HepG2 (cell line): ENCODE data around the gene BCL2L2. TPM values are rescaled to one million over a fixed set of nuclear protein-coding genes. Genes with fewer than 3 reads are reported as not detected.

Source experiments
- ATAC-seq: fragments of 200-7000 bp; cut with Tn5 transposase; 3 replicates; pipeline ENCODE4 v1.9.1; 2020; ENCODE audit warnings: mild to moderate bottlenecking, moderate library complexity
- BruUV-seq: library from RNA; stranded (reverse); fragments of 400-500 nt; replicated peaks from 2 replicates; lab custom pipeline; 2021; lab: Mats Ljungman, UMichigan
- CTCF ChIA-PET: fragments of 300-600 bp; formaldehyde crosslinking; extraction: SDS; loops from one replicate; lab custom pipeline; 2021; ENCODE audit warnings: low total read pairs, inconsistent platforms, low intra/inter-chr PET ratio; lab: Yijun Ruan, JAX
- POLR2A ChIA-PET: fragments of 350-600 bp; sonication (Branson Sonifier 250); formaldehyde crosslinking; loops from one replicate; lab custom pipeline; 2020; ENCODE audit warnings: antibody characterized with exemption, inconsistent platforms; lab: Yijun Ruan, JAX
- DNase-seq: peaks from one replicate; pipeline ENCODE4 v3.0.0-alpha.2; 2015; ENCODE audit warnings: low spot score
- FAIRE-seq: peaks from 3 replicates; lab custom pipeline; 2011; peaks lifted over from hg19 to GRCh38; lab: Jason Lieb, UNC
- H2AFZ ChIP-seq: one replicate; pipeline ENCODE4 v1.6.1; 2011; ENCODE audit warnings: low read length, inconsistent platforms
- H3K27ac ChIP-seq: fragments of 300-600 bp; 3 replicates; pipeline ENCODE4 v1.8.0; 2011; ENCODE audit warnings: mixed run types, mild to moderate bottlenecking, mixed read lengths, low read length, inconsistent platforms; ENCODE audit not compliant: insufficient read depth; ENCODE audit errors: extremely low read length
- H3K27me3 ChIP-seq, 2 experiments: fragments of 200-600 bp in 1 of 2; 2 replicates in 1 of 2; 3 replicates in 1 of 2; pipeline versions ENCODE4 v1.6.0 to v1.8.0; 2011; ENCODE audit warnings: low read length in 2 of 2, mild to moderate bottlenecking in 2 of 2, moderate library complexity in 2 of 2, inconsistent platforms in 1 of 2; ENCODE audit not compliant: insufficient read depth in 2 of 2, control insufficient read depth in 1 of 2
- H3K36me3 ChIP-seq, 2 experiments: fragments of 200-600 bp in 1 of 2; replicated peaks in 1 of 2; 2 replicates in 1 of 2; 3 replicates in 1 of 2; pipeline versions ENCODE4 v1.5.1 to v1.8.0; 2011; ENCODE audit warnings: low read length in 2 of 2, inconsistent platforms in 1 of 2; ENCODE audit not compliant: insufficient read depth in 2 of 2, control insufficient read depth in 1 of 2
- H3K4me1 ChIP-seq: 2 replicates; pipeline ENCODE4 v1.5.1; 2012; ENCODE audit warnings: low read length, inconsistent platforms; ENCODE audit not compliant: insufficient read depth
- H3K4me2 ChIP-seq: 2 replicates; pipeline ENCODE4 v1.6.0; 2011; ENCODE audit warnings: low read depth, low read length, inconsistent platforms
- H3K4me3 ChIP-seq, 3 experiments: fragments of 200-600 bp in 1 of 3; sonication (generic), shearing (Covaris generic) in 1 of 3; replicated peaks in 1 of 3; 2 replicates each; pipeline ENCODE4 v1.5.1; 2011 to 2016; ENCODE audit warnings: low read length in 3 of 3, inconsistent platforms in 2 of 3, low read depth in 2 of 3, mild to moderate bottlenecking in 2 of 3, control low read depth in 1 of 3, mixed read lengths in 1 of 3; ENCODE audit not compliant: insufficient read depth in 1 of 3
- H3K79me2 ChIP-seq: one replicate; pipeline ENCODE4 v1.6.1; 2011; ENCODE audit warnings: low read length, inconsistent platforms; ENCODE audit not compliant: insufficient read depth
- H3K9ac ChIP-seq: 2 replicates; pipeline ENCODE4 v1.6.0; 2011; ENCODE audit warnings: mild to moderate bottlenecking, low read depth, low read length, inconsistent platforms; ENCODE audit not compliant: insufficient read depth
- H3K9me3 ChIP-seq: 2 replicates; pipeline ENCODE4 v1.5.1; 2012; ENCODE audit warnings: mild to moderate bottlenecking, low read length
- H4K20me1 ChIP-seq: 2 replicates; pipeline ENCODE4 v1.6.0; 2011; ENCODE audit warnings: inconsistent platforms, mild to moderate bottlenecking, low read length, moderate library complexity; ENCODE audit not compliant: insufficient read depth
- ATF7-NPFF ChIP-seq: sonication (generic); formaldehyde crosslinking; IDR thresholded peaks from 2 replicates; pipeline ENCODE4 v1.8.1; 2023; ENCODE audit warnings: mild to moderate bottlenecking, low read depth, missing genetic modification reagents, moderate library complexity
- DPF2 ChIP-seq: sonication (generic); formaldehyde crosslinking; IDR thresholded peaks from 2 replicates; pipeline ENCODE4 v1.4.0; 2020; ENCODE audit warnings: mild to moderate bottlenecking, low read depth, missing genetic modification reagents, borderline replicate concordance
- IKZF1 ChIP-seq: fragments of 450-650 bp; IDR thresholded peaks from 2 replicates; pipeline ENCODE4 v1.7.1; 2016
- IRF1 ChIP-seq: sonication (generic); formaldehyde crosslinking; IDR thresholded peaks from 2 replicates; pipeline ENCODE4 v1.4.0; 2020; ENCODE audit warnings: low read depth, mild to moderate bottlenecking, missing genetic modification reagents
- ISX ChIP-seq: sonication (generic); formaldehyde crosslinking; conservative IDR thresholded peaks from 2 replicates; pipeline ENCODE4 v1.5.0; 2020; ENCODE audit warnings: missing genetic modification reagents
- MTA1 ChIP-seq: sonication (generic); formaldehyde crosslinking; IDR thresholded peaks from 2 replicates; pipeline ENCODE4 v1.4.0; 2020; ENCODE audit warnings: missing genetic modification reagents, mild to moderate bottlenecking, borderline replicate concordance
- SNRNP70 ChIP-seq: fragments of 200-400 bp; formaldehyde crosslinking; IDR thresholded peaks from 2 replicates; pipeline ENCODE4 v1.6.1; 2017; ENCODE audit warnings: mild to moderate bottlenecking, low read depth, low read length, moderate library complexity
- TBL1XR1 ChIP-seq: fragments of 150-350 bp; IDR thresholded peaks from 2 replicates; pipeline ENCODE4 v1.6.1; 2014; ENCODE audit warnings: borderline replicate concordance, low read length; ENCODE audit not compliant: partially characterized antibody
- ZNF12 ChIP-seq: sonication (generic); formaldehyde crosslinking; IDR thresholded peaks from 2 replicates; pipeline ENCODE4 v1.5.0; 2020; ENCODE audit warnings: missing genetic modification reagents
- ZNF318 ChIP-seq: sonication (generic); formaldehyde crosslinking; IDR thresholded peaks from 2 replicates; pipeline ENCODE4 v1.4.0; 2020; ENCODE audit warnings: mild to moderate bottlenecking, missing genetic modification reagents
- ZNF737 ChIP-seq: sonication (generic); formaldehyde crosslinking; IDR thresholded peaks from 2 replicates; pipeline ENCODE4 v1.5.0; 2020; ENCODE audit warnings: missing genetic modification reagents, mild to moderate bottlenecking, borderline replicate concordance
- WGBS: methylation state at CpG from one replicate; pipeline ENCODE4 v1.1.6; 2017; ENCODE audit warnings: low lambda C conversion rate; 5-methylcytosine and 5-hydroxymethylcytosine counted together
- in situ Hi-C: cut with HindIII; loops from 2 replicates; pipeline ENCODE4 v1.10.0; 2017; ENCODE audit warnings: low pct_unique_long_range_greater_than_20kb; ENCODE audit not compliant: extremely low pct_ligation_motif_present
- intact Hi-C: fragments of 100-400 bp; cut with micrococcal nuclease; formaldehyde crosslinking; loops from one replicate; pipeline ENCODE4 v1.10.0; 2022; ENCODE audit not compliant: unreplicated experiment
- polyA plus RNA-seq, 8 experiments: library from polyadenylated mRNA; depleted of rRNA in 3 of 8; stranded (reverse) in 7 of 8; unstranded in 1 of 8; fragments of >200 nt; fragmentation: Illumina TruSeq in 4 of 8; extraction: Trizol in 4 of 8; gene quantifications; 2 replicates each; pipeline versions ENCODE4 v1.2.1 to v1.2.3, GENCODE V29; 2011 to 2016; ENCODE audit warnings: low read depth in 4 of 8, missing spikeins in 1 of 8, mixed read lengths in 1 of 8; ENCODE audit not compliant: insufficient read depth in 1 of 8
- total RNA-seq, 5 experiments: library from RNA; depleted of rRNA; stranded (reverse); fragments of >200 nt; fragmentation: Illumina TruSeq; extraction: Trizol; gene quantifications; 2 replicates each; pipeline ENCODE4 v1.2.3, GENCODE V29; 2016; ENCODE audit warnings: low read depth in 1 of 5

Gene BCL2L2
- total and polyA plus RNA-seq, 2 of the 13 experiments (the other 11 are each of a cell fraction or from before 2014, with no cell fraction given), result 28.1 to 49.8 TPM

GRCh38 chr14:23356662-23357061, 50.0 kb downstream of the BCL2L2 start:
- H3K27me3 ChIP-seq, result peaks cover 51 to 95% of the 10 kb centered on the region in 2 experiments
- POLR2A ChIA-PET, result interaction anchor here (1.0 kb wide), 1 partner anchor 36 kb away, joined by 3 read pairs; the partner anchor contains the start of gene PABPN1

DNA sequence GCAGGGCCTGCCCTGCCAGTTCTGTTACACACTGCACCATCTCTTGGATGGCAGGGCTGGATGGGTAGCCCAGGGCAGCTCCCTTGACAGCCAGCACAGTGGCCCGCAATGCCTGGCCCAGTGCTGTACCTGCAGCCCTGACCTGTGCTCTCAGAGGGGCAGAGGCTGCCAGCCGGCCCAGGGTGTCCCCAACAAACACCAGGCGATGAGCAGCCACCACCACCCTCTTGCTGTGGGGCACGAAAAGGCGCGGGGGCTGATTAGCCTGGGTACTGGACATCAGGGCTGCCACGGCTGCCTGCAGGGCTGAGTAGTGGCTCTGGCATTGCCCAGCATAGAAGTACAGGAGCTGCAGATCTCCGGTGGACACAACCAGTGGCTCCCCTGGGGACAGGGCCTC, 50.6 kb downstream of the BCL2L2 start:
- H3K27me3 ChIP-seq, result peaks cover 49 to 95% of the 10 kb centered on the region in 2 experiments
- WGBS, result 28% methylated on average over 8 of the region's 8 CpGs
- ChIA-PET POLR2A (interaction anchor here (1.0 kb wide), 1 partner anchor 36 kb away, joined by 3 read pairs; the partner anchor contains the start of gene PABPN1), CTCF (no interaction called here)
- intact Hi-C loops (no loop called here), in situ Hi-C loops (no loop called here)
- no peak overlapping the region for H3K27ac ChIP-seq
- no peaks in the 10 kb centered on the region for H3K9me3 ChIP-seq
- no peaks in the 10 kb centered on the region for H3K79me2 ChIP-seq
- H3K4me2 ChIP-seq, result no peak overlapping the region
- H3K9ac ChIP-seq, result no peak overlapping the region
- no peak for FAIRE-seq
- H3K4me1 ChIP-seq, result peaks cover 30% of the 10 kb centered on the region
- ATAC-seq, result no peak
- DNase-seq, result no peak
- no peak for TF ChIP-seq DPF2
- peak; percentile 71; the same call in 1 of the 2 replicates for TF ChIP-seq ZNF737 (CRISPR knock-in tag)
- peak; percentile 36; the same call in 1 of the 2 replicates for TF ChIP-seq MTA1 (CRISPR knock-in tag)
- 0 out of 2 replicates have a peak, but pooled peaks have one; percentile 52 for TF ChIP-seq ZNF318 (CRISPR knock-in tag)
- TF ChIP-seq, all 625 proteins: peak for 3
- Histone ChIP-seq H3K4me3 (no peak overlapping the region), H3K36me3 (no peaks in the 10 kb centered on the region), H2AFZ (no peak overlapping the region), H4K20me1 (no peaks in the 10 kb centered on the region)
- no TSS peak for BruUV-seq

More at GRCh38 chr14:23356662-23357061, 50.0 kb downstream of the BCL2L2 start:
- in situ Hi-C loops (no loop called here), intact Hi-C loops (no loop called here)
- CTCF ChIA-PET, result no interaction called here
- Histone ChIP-seq H2AFZ (no peak overlapping the region), H3K4me3 (no peak overlapping the region), H4K20me1 (no peaks in the 10 kb centered on the region), H3K9me3 (no peaks in the 10 kb centered on the region), H3K4me2 (no peak overlapping the region), H3K9ac (no peak overlapping the region), H3K27ac (no peak overlapping the region)
- BruUV-seq, result no TSS peak
- 5% methylated on average over 4 of the region's 4 CpGs for WGBS
- ATAC-seq (no peak), FAIRE-seq (no peak), DNase-seq (no peak)
- TF ChIP-seq ATF7-NPFF (CRISPR knock-in tag), result no peak
- TF ChIP-seq ZNF12 (CRISPR knock-in tag), result no peak
- TF ChIP-seq TBL1XR1, result no peak
- no peak for TF ChIP-seq ISX
- TF ChIP-seq IKZF1, result no peak
- no peak for TF ChIP-seq IRF1 (CRISPR knock-in tag)
- TF ChIP-seq SNRNP70, result no peak
- TF ChIP-seq, all 625 proteins: peak for 0
- Histone ChIP-seq H3K36me3 (no peaks in the 10 kb centered on the region), H3K4me1 (peaks cover 30% of the 10 kb centered on the region), H3K79me2 (no peaks in the 10 kb centered on the region)
